Inferior parietal cortex (tissue), 1 donor: ENCODE measurements around the gene PPFIA4.
A peak's percentile ranks its signal among the peaks of the same experiment; 100 is the strongest.
"Not testable (repeated sequence)": the region's sequence is repeated elsewhere in the genome, so short reads cannot be mapped to it uniquely, and the experiment has no call there.

Experiments used
- DNase-seq: peaks from one replicate; pipeline ENCODE4 v3.0.0-alpha.2; 2016; ENCODE audit errors: extremely low spot score

The PPFIA4 gene

DNA sequence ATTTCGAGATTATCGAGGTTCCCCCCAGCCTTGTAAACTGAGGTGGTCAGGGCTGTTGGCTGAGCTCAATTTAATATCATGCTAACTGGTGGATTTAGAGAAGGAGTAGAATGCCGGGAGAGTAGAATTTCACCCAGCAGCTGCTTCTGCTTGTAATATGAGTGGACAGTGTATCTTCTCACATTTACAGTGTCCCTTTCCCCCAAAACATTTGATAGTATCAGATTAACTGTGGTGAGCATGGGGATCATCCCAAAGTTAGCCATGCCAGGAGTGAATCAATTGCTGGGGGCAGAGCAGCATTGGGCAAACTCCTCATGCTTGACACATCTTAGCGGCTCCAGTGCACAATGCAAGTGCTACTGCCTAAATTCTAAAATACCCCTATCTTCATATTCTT, 9.2 kb upstream of the PPFIA4 start:
- no peak for DNase-seq

DNA sequence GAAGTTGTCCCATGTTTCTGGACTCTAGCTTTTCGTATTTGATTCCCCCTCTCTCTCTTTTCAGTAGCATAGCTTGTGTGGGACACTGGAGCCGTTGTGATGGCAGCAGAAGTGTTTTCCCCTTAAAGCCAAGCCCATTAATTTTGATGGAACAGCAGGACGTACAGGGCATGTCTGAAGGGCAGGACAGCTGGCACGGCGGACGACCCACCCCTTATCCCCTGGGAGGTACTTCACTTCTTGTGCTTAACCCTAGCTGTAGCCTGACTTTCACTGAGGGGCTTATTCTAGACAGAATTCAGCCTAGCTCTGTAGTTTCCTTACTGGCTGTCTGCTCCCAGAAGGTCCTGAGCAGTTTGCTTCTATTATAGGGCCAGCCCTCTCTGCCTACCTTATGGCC, 8.6 kb upstream of the PPFIA4 start:
- no peak for DNase-seq

DNA sequence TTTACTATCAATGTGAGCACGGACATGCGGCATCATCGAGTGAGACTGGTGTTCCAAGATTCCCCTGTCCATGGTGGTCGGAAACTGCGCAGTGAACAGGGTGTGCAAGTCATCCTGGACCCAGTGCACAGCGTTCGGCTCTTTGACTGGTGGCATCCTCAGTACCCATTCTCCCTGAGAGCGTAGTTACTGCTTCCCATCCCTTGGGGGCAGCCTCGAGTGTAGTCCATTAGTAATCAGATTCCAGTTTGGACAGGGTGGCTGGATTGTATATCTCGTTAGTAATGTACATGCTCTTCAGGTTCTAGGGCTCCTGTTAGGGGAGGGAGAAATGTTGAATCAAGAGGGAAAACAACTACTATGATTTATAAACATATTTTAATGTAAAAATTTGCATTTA, 3.4 kb upstream of the PPFIA4 start:
- DNase-seq, result not testable (repeated sequence)

DNA sequence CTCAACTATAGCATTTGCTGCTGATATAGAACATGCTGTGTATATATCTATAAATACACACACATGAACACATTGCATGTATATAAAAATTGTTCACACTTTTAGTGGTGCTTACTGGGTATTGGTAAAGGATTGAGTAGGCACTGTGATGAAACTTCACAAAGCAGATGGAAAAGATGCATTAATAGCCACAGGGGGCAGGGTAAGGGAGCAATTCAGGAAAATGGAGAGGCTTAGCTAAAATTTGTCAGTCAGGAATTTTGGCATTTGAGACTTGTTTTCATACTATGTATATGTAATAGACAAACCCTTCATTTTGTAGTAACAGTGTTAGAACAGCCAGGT, 633 bp upstream of the PPFIA4 start:
- no peak for DNase-seq

DNA sequence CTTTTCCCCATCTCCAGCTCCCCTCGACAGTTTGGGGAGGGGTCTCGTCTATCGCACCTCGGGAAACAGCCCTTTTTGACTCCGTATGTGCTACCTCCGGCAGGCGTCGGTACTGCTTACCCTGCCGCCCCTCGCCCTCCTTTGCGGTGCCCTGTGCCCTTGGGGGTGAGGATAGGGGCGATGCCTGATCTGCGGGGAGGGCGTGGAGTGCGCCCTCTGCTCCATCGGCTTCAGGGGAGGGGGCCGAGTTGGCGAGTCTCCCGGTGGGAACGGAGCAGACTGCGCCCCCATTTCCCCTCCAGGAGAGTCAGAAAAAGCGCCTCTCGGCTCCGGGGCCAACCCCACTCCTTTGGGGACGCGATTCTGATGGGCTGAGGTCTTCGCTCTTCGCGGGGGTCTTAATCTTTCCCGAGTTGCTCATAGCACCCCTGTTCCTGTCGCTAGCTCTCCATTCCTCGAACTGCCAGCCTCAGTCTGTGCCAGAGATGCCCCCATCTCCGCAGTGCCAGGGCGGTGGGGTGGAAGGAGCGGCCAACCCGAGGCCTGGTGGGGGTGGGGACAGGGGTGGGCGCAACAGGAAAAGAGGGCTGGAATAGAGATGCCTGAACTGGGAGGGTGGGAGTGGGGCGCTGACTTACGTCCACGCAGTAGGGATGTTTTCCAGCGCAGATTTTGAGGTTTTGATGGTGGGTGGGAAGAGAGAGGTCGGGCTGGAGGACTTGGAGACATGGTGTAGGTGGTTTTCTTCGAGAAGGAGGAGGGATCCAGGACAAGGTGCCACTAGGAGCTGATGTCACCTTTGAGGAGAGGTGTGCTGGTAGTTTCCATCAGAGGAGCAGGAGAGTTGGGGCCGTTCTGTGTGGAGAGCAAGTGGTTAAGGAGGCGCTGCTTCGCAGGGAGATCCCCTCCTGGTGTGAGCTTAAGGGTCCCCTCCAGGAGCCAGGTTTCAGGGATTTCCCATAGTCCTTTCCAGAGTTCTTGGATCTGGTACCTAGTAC, 674 bp downstream of the PPFIA4 start:
- no peak for DNase-seq

DNA sequence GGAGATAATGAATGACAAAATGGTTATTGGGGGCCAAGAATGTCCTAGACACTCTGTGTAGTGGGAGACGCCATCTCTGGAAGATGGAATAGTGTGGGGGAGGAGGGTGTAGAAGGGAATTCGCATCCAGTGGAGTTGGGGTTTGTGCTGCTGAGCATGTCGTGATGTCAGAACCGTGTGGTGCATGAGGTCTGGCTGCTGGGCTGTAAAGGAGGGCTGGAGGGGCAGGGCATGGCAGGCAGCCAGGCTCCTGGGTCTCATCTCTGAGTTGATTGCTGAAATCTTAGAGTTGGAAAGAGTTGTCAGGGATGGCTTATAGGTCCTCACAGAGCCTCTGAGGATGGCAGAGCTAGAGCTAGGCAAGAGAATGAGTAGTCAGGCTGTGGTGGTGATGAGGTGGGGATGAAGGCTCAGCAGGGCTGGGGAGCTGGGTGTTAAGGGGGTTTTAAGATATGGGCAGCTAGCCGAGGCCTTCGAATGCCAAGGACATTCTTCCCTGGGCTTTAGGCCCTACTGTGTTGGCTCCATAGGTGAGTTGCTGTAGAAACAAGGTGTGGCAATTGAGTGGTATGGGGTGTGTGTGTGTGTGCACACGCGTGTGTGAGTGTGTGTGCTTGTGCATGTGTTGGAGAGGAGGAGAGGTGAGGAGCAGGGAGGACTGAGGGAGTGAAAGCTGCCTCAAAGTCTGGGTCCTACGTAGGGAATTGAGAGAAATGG, 1.9 kb downstream of the PPFIA4 start:
- no peak for DNase-seq

DNA sequence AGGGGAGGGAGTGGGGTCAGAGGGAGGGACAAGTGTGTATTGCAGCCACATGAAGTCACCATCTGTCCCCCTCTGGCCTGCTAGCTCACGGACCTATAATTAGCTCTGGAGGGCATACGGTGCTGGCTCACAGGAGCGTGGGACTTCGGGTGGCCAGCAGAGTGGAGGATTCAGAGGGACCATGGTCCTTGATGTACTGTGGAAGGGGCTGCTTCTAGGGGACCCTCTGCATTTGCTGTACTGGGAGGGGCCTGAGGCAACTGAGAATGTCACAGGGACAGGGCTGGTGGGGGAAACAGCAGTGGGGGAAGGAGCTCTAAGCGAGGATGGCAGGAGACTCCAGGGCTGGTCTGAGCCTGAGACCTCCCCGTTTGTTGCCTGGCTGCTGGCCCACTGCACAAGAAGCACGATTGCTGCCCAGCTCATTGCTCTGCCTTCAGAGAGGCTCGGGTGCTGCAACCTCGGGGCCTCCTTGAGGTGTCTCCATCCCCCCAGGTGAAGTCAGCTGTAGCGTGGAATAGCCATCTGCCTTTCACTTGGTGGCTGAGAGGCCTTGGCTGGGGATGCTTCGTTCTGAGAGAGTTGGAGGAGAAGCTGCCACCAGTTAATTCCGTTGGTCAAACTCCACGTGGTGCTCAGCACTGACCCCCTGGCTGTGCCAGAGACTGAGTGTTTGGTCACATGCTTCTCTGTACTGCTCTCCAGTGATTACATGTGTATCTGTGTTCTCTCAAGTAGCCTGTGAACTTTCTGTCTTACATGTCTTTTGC, 2.7 kb downstream of the PPFIA4 start:
- DNase-seq, result no peak

DNA sequence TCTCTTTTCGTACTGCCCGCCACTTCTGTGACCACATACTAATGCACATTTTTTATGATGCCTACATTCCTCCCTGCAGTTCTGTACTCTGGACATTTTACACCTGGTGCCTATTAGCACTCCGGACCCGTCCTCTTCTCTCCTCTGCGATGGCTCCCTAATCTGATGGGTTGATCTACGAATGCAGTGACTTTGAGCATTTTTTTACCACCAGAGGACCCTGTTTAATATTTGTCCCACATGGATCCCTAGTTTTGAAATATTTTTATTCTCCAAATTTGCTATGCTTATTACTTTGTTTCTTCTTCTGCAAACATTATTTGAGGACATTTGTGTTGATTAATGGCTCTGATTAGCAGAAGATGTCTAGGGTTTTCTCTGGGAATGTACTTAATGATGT, 5.2 kb downstream of the PPFIA4 start:
- no peak for DNase-seq

DNA sequence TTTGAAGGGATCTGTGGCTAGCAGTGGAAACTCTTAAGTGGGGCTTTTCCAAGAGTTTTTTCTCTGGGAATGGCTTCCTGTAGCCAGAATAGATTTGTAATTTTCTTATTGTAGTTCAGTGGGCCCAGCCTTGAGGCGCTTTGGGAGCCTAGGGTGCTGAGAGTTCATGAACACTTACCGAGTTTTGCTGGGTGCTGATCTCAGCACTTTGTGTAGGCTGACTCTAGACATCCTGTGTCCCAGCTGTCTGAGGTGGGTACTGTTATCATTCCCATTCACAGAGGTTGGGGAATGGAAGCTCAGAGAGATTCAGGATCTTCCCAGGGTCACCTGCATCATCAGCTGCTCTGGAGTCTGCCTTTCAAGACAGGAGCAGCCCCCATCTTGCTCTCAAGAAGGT, 7.0 kb downstream of the PPFIA4 start:
- no peak for DNase-seq

DNA sequence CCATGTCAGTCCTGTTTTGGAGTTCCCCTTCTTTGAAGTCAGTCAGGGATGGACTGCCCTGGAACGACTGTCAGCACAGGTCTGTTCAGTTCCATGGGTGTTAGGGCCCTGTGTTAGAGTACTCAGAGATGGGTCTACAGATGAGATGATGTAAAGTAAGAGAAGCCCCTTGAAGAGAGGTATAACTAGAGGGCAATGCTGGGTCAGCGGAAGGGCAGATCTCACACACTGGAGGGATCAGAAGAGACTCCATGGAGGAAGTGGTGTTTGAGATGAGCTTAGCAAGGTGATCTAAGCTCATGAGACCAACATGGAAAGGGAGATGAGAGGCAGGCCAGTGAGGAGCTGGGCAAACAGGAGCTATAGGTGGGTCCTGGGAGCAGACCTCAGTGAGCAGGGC, 7.6 kb downstream of the PPFIA4 start:
- DNase-seq, result no peak

DNA sequence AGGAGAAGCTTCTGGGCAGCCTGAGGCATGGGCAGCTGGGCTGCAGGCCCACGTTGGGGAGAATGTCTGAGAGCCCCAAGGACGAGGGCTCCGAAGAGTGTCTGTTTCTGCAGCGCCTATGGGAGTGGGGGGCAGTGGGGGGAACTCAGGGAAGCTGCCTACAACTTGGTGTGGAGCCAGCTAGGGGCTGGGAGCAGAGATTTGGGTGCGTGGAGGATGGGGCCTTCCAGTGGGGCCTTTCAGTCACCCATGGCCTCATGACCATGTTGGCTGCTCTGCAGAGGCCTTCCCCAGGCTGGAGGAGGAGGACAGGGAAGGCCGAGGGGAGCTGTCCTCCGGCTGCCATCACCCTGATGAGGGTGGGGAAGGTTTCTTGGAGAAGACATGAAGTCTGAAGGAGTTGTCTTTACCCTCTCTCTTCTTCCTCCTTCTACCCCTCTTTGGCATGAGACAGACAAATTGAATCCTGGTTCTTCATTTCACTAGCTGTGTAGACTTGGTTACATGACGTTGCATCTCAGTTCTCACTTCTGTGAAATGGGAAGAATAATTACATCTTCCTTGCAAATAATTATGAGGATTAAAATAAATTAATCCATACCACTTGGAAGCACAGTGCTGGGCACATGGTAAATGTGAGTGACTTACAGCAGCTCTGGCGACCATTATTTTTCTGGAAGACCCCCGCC, 8.3 kb downstream of the PPFIA4 start:
- DNase-seq, result no peak

DNA sequence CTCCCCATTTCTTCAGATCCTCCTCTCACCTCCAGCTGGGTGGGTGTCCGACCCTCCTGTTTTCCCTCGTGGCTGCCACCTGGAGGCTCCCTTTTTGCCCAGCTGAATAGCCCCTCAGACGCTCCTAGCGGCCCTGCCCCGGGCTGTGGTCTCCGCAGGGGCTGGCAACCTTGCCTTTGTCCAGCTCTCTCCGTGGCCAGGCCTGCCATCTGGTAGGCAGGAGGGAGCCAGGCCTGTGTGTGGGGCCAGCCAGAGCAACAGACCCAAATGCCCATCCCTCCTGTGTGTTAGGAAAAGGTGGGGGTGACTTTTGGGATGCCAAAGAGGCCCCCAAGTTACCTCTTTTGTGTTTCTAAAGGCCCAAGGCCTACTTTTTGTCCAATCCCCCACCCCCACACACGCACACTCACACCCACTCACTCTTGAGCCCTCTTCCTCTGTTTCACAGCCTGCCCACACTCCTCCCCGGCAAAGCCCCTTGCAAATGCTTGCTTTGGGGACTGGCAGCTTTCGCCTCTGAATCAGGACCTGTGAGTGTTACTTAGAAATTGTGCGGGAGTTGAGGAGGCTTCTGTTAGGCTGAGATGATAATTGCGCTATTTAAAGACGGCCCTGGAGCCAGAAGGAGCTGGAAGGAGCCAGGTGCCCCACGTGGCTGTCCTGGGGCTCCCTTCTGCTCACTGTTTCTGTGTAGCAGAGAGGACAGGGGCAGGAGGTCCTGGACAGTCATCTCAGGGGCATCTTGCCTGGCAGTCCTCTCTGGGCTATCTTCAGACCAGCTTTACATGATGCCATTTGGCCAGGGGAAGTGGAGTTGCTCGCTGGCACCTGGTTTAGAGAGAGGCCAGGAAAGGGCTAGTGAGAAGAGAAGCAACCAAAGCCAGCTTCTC, 9.1 kb downstream of the PPFIA4 start:
- DNase-seq, result no peak

DNA sequence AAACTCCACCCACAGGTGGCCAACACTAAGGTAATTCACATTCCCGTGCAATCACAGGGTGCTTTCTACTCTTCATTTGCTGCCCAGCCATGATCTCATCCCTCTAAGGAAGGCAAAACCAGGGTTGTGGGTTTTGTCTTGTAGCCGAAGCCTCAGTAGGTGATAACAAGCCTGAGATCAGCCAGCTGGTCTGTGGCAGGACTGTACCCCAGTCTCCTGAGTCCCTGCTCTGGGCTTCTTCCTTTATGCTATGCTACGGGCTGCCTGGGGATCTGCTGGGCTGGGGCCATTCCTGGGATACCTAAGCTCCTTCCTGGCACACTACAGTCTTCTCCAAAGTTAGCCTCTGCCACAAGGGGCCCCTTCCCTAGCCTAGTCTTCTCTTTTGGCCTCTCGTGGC, 9.8 kb downstream of the PPFIA4 start:
- DNase-seq, result no peak

DNA sequence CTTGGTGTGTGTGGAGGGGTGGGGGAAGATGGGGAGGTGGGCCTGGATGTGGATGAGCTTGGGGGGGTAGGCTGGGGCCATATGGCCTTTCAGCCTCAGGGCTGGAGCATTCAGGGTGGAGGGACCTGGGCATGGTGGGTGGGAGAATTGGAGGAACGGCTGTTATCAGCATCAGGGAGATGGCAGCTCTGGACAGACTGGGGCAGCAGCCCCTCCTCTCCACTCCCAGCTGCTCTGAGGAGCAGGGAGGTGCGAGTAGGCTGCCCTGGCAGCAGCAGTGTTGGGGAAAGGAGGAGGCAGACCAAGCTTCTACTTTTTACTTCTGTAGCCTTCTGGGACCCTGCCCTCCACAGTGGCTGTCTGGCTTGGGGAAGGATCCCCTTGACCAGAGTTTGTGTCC, 10.2 kb downstream of the PPFIA4 start:
- no peak for DNase-seq

DNA sequence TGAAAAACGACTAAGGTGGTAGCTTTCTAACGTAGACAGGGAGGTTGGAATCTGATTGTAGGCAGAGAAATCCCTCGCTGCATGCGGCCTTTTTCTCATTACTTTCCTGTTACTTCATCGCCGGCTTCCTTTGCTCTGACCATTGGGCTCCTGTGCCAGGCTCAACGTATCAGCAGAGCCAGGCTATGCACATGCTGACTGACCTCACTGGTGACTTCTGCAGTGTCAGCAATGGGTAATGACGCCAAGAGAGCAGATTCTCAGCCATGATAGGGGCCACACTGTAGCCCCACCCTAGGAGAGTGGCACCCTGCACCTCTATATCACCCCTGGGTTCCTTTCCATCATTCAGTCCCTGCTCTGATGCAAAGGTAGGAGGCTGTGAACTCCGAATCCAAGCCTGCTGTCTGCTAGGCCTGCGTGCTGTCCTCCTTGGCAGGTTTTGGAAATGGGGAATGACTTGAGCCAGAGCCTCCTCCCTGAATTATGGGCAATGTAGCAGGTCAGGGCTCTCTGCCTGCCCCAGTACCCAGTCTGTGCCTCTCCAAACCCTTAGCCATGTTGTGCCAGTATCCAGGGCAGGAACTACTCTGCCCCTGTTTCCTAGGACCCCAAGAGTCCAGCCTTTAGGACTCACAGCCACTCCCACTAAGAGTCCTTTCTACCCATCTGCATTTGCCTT, 11.4 kb downstream of the PPFIA4 start:
- no peak for DNase-seq

DNA sequence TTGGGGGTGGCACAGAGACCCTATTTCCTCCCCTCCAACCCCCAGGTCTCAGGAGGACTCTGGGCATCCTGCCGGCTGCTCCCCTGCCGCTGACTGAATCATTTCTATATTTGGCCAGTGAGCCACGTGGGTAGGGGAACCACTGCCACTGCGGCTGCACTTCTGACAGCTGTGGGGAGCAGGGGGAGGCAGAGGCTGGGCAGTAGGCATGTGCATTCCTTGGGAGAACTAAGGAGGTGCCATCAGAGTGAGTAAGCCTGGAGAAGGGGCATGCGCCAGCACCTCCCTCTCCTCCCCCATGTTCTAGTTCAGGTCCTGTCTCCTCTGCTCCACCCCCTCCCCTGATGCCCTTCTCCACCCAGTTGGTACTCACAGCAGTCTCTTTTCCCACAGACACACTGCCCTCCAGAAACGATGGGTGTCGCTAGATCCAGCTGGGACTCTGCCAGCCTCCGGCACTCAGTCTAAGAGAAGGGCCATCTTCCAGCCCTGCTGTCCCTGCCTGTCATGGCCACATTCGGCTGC, 12.0 kb downstream of the PPFIA4 start:
- peak; percentile 64 for DNase-seq

DNA sequence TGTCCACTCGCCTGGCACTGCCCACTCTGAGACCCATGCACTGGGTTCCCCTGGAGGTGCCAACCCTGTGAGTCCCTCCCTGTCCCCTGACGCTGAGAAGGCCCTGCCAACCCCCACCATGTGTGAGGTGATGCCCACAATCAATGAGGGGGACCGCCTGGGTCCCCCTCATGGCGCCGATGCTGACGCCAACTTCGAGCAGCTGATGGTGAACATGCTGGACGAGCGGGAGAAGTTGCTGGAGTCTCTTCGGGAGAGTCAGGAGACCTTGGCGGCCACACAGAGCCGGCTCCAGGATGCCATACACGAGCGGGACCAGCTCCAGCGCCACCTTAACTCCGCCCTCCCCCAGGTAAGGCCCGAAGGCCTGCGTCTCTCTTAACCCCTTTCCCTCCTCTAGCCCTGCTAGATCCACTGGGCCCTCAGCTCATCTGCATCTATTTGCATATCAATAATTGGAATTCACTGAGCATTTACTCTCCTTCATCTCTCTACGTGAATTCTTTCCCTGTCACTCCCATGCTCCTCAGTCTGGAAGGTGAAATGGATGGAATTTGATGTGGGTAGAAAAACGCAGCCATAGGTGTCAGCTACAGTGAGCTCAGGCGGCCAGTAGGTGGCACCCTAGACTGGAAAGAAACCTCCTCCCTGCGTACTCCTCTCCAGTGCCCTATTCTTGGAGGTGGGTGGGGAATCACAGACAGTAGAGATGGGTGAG, 12.8 kb downstream of the PPFIA4 start:
- peak; percentile 89 for DNase-seq

DNA sequence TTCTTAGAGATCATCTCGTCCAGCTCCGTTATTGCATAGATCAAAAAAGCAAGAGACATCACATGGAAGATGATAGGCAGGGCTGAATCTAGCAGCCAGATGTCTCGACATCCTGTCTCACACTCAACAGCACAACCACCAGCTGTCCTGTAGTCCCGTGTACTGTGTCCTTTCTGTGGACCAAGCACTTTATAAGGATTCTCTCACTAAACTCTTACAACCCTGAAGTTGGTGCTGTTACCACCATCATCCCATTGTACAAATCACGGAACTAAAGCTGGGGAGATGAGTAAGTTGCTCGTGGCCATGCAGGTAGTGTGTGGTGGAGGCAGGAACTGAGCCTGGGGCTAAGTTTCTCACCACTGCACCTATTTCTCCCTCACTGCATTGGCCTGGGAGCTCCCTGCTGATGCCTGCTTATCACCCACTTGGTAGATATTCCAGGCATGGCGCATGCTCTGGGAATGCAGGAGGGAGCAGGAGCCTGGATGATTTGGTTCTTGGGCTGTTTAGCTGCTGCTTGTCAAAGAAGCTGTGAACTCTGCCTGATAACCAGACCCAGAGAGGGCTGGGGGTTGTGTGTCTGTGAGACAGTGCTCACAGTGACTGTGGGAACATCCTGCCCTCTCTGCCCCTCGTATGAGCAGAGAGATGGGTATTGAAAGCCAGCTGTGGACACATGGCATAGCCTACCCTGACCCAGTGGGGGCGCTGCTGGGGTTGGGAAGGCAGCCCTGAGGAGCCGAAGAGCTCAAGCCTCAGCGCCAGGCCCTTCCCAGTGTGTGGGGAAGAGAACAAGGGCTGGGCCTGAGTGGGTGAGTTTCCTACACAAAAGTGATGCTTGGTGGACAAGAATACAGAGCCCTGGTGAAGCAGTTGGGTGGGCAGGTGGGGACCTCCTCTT, 13.6 kb downstream of the PPFIA4 start:
- DNase-seq, result no peak
